GM12878 (cell line): ENCODE measurements around the gene HAO1.

Experiments used
- CTCF ChIP-seq, 3 experiments: IDR thresholded peaks in 2 of 3; conservative IDR thresholded peaks in 1 of 3; 2 replicates each; pipeline ENCODE4 v1.5.1; 2011; ENCODE audit warnings: low read depth in 3 of 3, low read length in 3 of 3, mild to moderate bottlenecking in 3 of 3, control low read depth in 2 of 3, moderate library complexity in 2 of 3, inconsistent platforms in 1 of 3, mixed read lengths in 1 of 3; ENCODE audit not compliant: control insufficient read depth in 2 of 3, insufficient read depth in 1 of 3; ENCODE audit errors: extremely low read depth in 1 of 3
- E2F8 ChIP-seq: fragments of 450-650 bp; IDR thresholded peaks from 2 replicates; pipeline ENCODE4 v1.6.1; 2018; ENCODE audit warnings: mild to moderate bottlenecking, low read depth, moderate library complexity; ENCODE audit not compliant: partially characterized antibody
- FOS ChIP-seq: IDR thresholded peaks from 3 replicates; pipeline ENCODE4 v1.6.1; 2011; ENCODE audit warnings: borderline replicate concordance; ENCODE audit not compliant: insufficient read length; ENCODE audit errors: extremely low read depth
- GATAD2B ChIP-seq: fragments of 450-650 bp; conservative IDR thresholded peaks from 2 replicates; pipeline ENCODE4 v1.6.1; 2017; ENCODE audit warnings: low read depth, mild to moderate bottlenecking, moderate library complexity
- JUNB ChIP-seq: IDR thresholded peaks from 2 replicates; pipeline ENCODE4 v1.6.1; 2016; ENCODE audit warnings: antibody characterized with exemption, mild to moderate bottlenecking
- JUND ChIP-seq: IDR thresholded peaks from 2 replicates; pipeline ENCODE4 v1.6.1; 2012; ENCODE audit warnings: low read depth, mild to moderate bottlenecking, low read length, improper control_type of control experiment, moderate library complexity
- MAX ChIP-seq: IDR thresholded peaks from 2 replicates; pipeline ENCODE4 v1.6.1; 2012; ENCODE audit warnings: low read depth, low read length, improper control_type of control experiment
- MXI1 ChIP-seq: fragments of 150-350 bp; IDR thresholded peaks from 2 replicates; pipeline ENCODE4 v1.6.1; 2011; ENCODE audit warnings: low read depth, mild to moderate bottlenecking, inconsistent platforms, low read length, improper control_type of control experiment
- RB1 ChIP-seq: fragments of 450-650 bp; formaldehyde crosslinking; IDR thresholded peaks from 2 replicates; pipeline ENCODE4 v1.6.1; 2017; ENCODE audit warnings: mild to moderate bottlenecking, borderline replicate concordance
- REST ChIP-seq: IDR thresholded peaks from 2 replicates; pipeline ENCODE4 v1.6.1; 2012; ENCODE audit warnings: mild to moderate bottlenecking, low read depth, low read length
- SKIL ChIP-seq: fragments of 450-650 bp; IDR thresholded peaks from 2 replicates; pipeline ENCODE4 v1.6.1; 2017; ENCODE audit warnings: mild to moderate bottlenecking, low read depth, inconsistent platforms; ENCODE audit not compliant: poor library complexity, severe bottlenecking
- SMC3 ChIP-seq: IDR thresholded peaks from 2 replicates; pipeline ENCODE4 v1.6.1; 2011; ENCODE audit warnings: low read length, improper control_type of control experiment, borderline replicate concordance
- STAT3 ChIP-seq: IDR thresholded peaks from 2 replicates; pipeline ENCODE4 v1.6.1; 2011; ENCODE audit warnings: low read depth, low read length, improper control_type of control experiment
- SUZ12 ChIP-seq: fragments of 200-600 bp; sonication (generic); IDR thresholded peaks from one replicate; pipeline ENCODE4 v1.6.1; 2018; ENCODE audit warnings: antibody characterized with exemption, mild to moderate bottlenecking; ENCODE audit not compliant: unreplicated experiment

GRCh38 chr20:7916648-7917047 lies 23.6 kb downstream of the HAO1 start:
- TF ChIP-seq SKIL (no peak), CTCF (IDR thresholded peaks at IDR 0.05 in 2 of 3, conservative IDR thresholded peaks at IDR 0.05 in 1 of 3; ENCODE audit: control insufficient read depth in 2 of 3, extremely low read depth in 1 of 3, insufficient read depth in 1 of 3, low read depth in 3 of 3, low read length in 3 of 3) (no peak), JUNB (no peak), SMC3 (no peak), MAX (no peak), REST (no peak), GATAD2B (no peak), JUND (no peak), SUZ12 (no peak), FOS (no peak), STAT3 (no peak), RB1 (no peak), MXI1 (no peak), E2F8 (no peak)
